ENCODE results near the gene LTC4S. TPM values are rescaled to one million over a fixed set of nuclear protein-coding genes. Genes with fewer than 3 reads are reported as not detected.

The LTC4S gene
- total RNA-seq, 1 donor from 2014 or later = 5.5 TPM

DNA sequence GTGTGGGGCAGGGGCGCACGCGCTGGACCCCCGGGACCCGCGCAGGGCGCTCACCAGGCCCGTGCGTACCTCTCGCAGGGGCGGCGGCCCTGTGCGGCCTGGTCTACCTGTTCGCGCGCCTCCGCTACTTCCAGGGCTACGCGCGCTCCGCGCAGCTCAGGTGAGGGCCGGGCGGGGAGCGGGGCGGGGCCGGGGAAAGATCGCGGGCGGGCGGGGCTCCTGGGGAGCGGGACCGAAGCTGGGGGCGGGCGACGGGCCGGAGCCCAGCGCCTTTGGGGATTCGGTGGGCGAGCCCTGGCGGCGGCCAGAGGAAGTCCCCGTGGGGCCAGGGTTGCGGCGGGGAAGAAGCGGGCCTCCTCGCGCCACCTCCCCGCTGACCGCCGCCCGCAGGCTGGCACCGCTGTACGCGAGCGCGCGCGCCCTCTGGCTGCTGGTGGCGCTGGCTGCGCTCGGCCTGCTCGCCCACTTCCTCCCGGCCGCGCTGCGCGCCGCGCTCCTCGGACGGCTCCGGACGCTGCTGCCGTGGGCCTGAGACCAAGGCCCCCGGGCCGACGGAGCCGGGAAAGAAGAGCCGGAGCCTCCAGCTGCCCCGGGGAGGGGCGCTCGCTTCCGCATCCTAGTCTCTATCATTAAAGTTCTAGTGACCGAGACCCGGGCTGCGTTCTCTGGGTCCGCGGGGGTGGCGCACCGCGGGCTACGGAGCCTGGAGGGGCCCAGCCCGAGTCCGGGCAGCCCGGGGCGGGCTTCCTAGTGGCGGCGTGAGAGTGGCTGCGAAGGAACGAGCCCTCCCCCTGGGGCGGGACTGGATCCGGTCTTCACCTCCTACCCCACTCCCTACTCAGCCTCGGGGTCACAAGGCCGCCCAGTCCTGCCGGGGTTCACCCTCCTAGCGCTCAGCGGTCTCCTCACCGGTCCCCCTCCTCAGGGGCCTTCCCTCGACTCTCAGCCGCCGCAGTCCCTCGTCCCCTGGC lies 2.4 kb downstream of the LTC4S start:
- peak; percentile 85 for DNase-seq (ENCODE audit: low spot score, unreplicated experiment)
- H3K4me3 Mint-ChIP-seq (ENCODE audit: low read depth) = peak overlapping the region; percentile 63
- TF ChIP-seq, protein P1, sequence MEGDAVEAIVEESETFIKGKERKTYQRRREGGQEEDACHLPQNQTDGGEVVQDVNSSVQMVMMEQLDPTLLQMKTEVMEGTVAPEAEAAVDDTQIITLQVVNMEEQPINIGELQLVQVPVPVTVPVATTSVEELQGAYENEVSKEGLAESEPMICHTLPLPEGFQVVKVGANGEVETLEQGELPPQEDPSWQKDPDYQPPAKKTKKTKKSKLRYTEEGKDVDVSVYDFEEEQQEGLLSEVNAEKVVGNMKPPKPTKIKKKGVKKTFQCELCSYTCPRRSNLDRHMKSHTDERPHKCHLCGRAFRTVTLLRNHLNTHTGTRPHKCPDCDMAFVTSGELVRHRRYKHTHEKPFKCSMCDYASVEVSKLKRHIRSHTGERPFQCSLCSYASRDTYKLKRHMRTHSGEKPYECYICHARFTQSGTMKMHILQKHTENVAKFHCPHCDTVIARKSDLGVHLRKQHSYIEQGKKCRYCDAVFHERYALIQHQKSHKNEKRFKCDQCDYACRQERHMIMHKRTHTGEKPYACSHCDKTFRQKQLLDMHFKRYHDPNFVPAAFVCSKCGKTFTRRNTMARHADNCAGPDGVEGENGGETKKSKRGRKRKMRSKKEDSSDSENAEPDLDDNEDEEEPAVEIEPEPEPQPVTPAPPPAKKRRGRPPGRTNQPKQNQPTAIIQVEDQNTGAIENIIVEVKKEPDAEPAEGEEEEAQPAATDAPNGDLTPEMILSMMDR (IDR thresholded peaks at IDR 0.05; ENCODE audit: unreplicated experiment) = peak; percentile 73
- H3K4me1 Mint-ChIP-seq (ENCODE audit: low read depth) = no peaks in the 10 kb centered on the region
- no peaks in the 10 kb centered on the region for H3K9me3 Mint-ChIP-seq (ENCODE audit: low read depth)
- peak overlapping the region; percentile 9 for H3K27ac Mint-ChIP-seq
- peaks cover 9% of the 10 kb centered on the region for H3K36me3 Mint-ChIP-seq (ENCODE audit: insufficient read depth)
- H3K27me3 Mint-ChIP-seq = no peaks in the 10 kb centered on the region

DNA sequence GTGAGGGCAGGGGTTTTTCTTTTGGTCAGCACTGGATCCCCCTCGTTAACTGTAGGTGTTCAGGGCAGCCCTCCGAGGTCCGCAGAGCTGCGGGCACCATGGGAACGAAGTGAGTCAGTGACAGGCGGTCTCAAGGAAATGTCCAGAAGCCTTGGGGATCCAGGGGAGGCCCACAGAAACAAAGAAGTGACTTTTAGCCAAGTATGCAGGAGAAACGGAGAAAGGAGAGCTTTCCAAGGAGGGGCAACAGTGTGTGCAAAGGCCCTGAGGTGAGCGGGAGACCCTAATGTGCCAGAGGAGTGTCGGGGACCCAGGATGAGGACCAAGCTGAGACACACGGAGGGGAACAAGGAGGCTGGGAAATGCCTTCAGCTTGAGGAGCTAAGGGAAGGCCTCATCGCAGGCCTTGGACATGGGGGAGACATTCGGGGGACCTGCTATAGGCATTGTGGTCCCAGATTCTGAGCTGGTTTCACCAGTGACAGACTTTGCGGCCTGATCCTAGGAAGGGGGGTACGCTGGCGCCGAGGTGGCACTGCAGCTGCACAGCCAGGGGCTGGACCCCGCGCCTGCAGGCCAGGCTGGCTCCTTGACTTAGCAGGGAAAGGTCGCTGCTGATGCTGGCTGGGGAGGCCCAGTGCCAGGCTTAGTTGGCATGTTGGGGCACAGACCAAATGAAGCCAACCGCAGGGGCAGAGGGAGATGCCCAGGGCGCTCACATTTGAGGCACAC lies 3.3 kb downstream of the LTC4S start:
- DNase-seq (ENCODE audit: low spot score, unreplicated experiment) = no peak
- H3K4me1 Mint-ChIP-seq (ENCODE audit: low read depth) = peaks cover 1% of the 10 kb centered on the region
- peak overlapping the region; percentile 9 for H3K27ac Mint-ChIP-seq
- TF ChIP-seq, protein P1 (IDR thresholded peaks at IDR 0.05; ENCODE audit: unreplicated experiment) = no peak
- H3K36me3 Mint-ChIP-seq (ENCODE audit: insufficient read depth) = peaks cover 14% of the 10 kb centered on the region
- no peaks in the 10 kb centered on the region for H3K27me3 Mint-ChIP-seq
- no peaks in the 10 kb centered on the region for H3K9me3 Mint-ChIP-seq (ENCODE audit: low read depth)
- peak overlapping the region; percentile 58 for H3K4me3 Mint-ChIP-seq (ENCODE audit: low read depth)

DNA sequence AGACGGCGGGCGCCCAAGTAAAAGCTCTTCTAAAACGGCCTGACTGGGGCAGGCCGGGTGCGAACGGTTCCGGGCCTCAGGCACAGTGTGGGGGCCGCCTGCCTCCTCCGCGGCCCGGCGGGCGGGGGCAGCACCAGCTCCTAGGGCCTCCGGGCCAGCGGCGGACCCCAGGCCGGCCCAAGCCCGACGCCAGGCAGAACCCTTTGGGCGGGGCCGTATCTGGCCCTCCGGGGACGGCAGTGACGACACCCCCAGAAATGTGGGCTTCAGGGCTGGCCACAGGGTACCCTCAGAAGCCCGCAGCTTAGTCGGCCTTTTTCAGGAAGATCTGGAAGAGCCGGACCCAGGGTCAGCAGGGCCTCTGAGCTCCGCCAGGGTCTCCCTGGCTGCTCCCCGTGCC lies 4.0 kb downstream of the LTC4S start:
- Mint-ChIP-seq H3K9me3 (ENCODE audit: low read depth) (no peaks in the 10 kb centered on the region), H3K4me3 (ENCODE audit: low read depth) (no peak overlapping the region), H3K27ac (no peak overlapping the region), H3K36me3 (ENCODE audit: insufficient read depth) (peaks cover 14% of the 10 kb centered on the region), H3K4me1 (ENCODE audit: low read depth) (peaks cover 1% of the 10 kb centered on the region), H3K27me3 (no peaks in the 10 kb centered on the region)
- TF ChIP-seq, protein P1 (IDR thresholded peaks at IDR 0.05; ENCODE audit: unreplicated experiment) = no peak
- no peak for DNase-seq (ENCODE audit: low spot score, unreplicated experiment)

DNA sequence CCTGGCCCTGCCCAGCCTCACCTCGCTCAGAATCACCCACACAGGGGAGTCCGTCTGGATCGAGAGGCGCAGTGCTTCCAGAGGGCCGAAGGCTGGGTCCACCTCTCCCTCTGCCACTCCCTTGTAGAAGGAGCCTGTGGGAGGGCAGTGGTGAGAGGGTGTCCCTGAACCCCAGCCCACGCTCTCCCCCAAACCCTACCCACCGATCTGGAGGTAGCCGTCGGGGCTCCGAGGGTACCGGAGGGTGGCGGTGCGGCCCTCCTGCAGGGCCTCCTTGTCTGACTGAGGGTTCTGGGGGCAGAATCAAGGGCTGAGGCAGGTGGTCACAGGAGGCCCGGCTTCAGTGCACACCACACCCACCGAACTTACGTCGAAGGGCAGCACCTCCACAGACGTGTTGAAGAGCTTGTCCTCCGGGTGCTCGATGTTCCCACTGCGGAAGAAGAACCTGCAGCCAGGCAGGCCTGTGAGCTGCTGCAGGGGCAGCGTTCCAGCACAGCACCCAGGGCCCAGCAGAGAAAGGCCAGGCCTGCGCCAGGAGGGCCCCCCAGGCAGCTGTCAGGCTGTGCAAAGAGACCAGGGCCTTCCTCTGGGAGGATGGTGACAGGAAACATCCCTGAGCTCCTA lies 4.5 kb downstream of the LTC4S start:
- H3K4me1 Mint-ChIP-seq (ENCODE audit: low read depth) = peaks cover 4% of the 10 kb centered on the region
- no peaks in the 10 kb centered on the region for H3K27me3 Mint-ChIP-seq
- TF ChIP-seq, protein P1 (IDR thresholded peaks at IDR 0.05; ENCODE audit: unreplicated experiment) = no peak
- DNase-seq (ENCODE audit: low spot score, unreplicated experiment) = no peak
- no peak overlapping the region for H3K27ac Mint-ChIP-seq
- no peaks in the 10 kb centered on the region for H3K9me3 Mint-ChIP-seq (ENCODE audit: low read depth)
- peaks cover 14% of the 10 kb centered on the region for H3K36me3 Mint-ChIP-seq (ENCODE audit: insufficient read depth)
- no peak overlapping the region for H3K4me3 Mint-ChIP-seq (ENCODE audit: low read depth)

All from progenitor cell of endocrine pancreas (in vitro differentiated cells).